T-helper 1 cell (primary cell): ENCODE data around the gene EBI3.
"Not testable (repeated sequence)": the region's sequence is repeated elsewhere in the genome, so short reads cannot be mapped to it uniquely, and the experiment has no call there.

Experiments
- DNase-seq, 5 donors: peaks; one replicate each; pipeline ENCODE4 v3.0.0-alpha.2; 2012 to 2020
- total RNA-seq, 4 donors: gene quantifications; one replicate each; lab custom pipeline; 2026; lab: John Stamatoyannopoulos, UW

The EBI3 gene
- total RNA-seq, result 0 reads per million in 4 donors

DNA sequence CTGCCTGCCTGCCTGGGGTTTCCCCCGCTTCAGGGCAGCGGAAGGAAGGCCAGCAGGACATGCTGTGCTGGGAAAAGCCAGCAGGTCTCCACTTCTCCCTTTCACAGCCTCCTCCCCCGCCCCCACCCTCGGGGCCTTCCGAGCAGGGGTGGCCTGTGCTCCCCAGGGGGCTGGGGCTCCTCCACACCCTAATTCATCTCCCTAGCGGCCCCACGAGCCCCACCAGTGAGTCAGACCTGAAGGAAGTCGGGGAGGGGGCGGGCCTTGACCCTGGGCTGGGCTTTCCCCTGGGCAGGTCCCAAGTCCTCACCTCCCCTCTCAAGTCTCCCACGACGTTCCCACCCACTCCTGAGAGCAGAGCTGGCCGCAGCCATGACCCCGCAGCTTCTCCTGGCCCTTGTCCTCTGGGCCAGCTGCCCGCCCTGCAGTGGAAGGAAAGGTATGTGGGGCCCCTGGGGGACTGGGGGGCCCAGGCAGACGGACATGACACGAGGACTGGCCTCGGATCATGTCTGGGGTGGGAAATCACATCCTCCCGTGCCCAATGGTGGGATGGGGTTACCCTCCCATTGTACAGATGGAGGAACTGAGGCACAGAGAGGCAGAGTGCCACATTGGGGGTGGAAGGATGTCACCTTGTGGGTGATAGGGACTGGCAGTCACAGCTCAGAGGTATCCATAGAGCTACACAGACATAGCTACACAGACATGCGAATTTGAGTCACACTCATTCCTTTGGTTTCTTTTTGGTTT, at the start of gene EBI3:
EBI3 (plus strand) TSS at position 345 of the 753 bp plus-strand sequence; CDS start at position 373, 28 bp downstream.
- DNase-seq, result peak in 1 of 5 donors; percentile 43

DNA sequence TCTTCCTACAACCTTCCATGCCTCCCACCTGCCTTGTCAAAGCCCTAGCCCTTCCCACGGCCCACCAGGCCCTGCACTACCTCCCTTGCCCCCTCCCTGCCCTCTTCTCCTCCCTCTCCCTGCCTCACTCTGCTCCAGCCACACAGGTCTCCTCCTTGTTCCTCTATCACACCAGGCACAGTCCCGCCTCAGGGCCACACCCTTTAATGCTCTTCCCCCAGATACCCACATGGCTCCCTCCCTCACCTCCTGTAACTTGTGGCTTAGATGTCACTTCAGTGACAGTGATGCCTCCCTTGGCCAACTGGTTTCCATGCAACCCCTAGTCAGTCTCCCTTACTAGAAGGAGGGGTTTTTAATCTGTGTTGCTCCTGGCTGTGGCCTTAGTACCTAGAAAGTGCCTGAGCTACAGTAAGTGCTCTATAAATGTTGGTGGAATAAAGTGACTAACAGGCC, 48.2 kb upstream of the EBI3 start:
- no peak for DNase-seq

DNA sequence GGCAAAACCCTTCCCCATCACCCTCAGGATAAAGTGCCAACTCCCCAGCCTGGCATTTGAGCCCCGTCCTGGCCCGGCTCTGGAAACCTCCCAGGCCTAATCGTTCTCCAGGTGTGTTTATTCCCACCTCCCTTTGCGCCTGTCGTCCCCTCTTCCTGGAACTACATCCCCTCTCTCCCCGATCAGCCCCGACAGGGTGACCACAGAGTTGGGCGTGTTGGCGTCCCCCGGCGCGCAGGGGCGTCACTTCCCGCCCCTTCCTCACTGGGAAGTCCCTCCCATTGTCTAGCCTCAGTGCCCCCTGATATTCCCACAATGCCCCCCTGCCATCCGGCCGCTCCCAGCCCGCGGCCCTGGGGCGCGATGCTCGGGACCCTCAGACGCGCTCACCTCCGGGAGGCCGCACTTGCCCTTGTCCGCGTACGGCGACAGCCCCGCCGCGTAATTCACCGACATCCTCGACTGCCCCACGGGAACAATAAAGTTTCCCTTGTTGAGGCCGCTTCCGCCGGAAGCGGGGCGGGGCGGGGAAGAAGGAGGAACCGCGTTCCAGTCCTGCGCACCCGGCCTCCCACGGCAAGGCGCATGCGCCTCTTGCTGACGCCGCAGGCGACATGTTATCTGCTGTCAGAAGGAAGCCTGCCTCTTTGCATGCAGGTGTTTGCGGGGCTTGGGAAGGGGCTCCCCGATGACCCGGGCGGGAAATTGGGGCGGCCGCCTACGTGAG, 47.1 kb upstream of the EBI3 start, which contains the start of the genes ANKRD24 and SIRT6:
ANKRD24 (plus strand) TSS at position 606 of the 727 bp plus-strand sequence. CDS start 3,737 bp downstream, outside the sequence.
SIRT6 (minus strand) TSS at position 480 of the 727 bp plus-strand sequence; CDS start at position 456, 24 bp downstream.
- peak; percentile 94 to 97 (median 95) for DNase-seq

DNA sequence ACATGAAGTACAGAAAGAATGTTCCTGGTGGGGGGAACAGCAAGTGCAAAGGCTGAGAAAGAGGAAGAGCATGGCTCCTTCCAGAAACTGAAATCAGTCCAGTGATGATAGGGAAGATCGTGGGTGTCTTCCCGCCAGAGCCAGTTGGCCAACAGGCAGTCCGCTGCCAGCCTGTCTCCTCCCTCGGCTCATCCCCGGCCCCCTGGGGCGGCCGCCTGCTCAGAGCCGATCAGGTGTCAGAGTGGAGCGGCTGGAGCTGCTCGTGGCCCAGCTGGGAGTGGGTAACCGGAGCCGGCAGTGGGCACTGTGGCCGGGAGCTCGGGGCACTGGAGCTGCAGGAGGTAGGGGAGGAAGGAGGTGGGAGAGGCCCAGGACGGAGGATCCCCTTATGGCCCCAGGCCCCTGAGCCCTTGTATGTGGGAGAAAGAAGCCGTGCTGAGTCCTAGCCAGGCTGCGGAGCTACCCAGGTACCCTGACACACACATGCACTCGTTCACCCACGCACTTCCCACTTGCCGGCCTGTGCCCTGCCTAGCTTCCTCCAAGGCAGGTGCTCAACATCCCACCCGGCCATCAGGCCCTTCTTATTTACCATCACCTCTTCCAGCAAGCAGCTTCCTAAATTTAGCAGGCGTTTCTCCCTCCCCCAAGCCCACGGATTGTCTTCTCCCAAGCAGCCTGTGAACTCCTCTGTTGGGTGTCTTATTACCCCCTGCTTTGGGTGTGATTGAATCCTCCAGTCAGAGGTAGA, 45.2 kb upstream of the EBI3 start:
- DNase-seq, result no peak

DNA sequence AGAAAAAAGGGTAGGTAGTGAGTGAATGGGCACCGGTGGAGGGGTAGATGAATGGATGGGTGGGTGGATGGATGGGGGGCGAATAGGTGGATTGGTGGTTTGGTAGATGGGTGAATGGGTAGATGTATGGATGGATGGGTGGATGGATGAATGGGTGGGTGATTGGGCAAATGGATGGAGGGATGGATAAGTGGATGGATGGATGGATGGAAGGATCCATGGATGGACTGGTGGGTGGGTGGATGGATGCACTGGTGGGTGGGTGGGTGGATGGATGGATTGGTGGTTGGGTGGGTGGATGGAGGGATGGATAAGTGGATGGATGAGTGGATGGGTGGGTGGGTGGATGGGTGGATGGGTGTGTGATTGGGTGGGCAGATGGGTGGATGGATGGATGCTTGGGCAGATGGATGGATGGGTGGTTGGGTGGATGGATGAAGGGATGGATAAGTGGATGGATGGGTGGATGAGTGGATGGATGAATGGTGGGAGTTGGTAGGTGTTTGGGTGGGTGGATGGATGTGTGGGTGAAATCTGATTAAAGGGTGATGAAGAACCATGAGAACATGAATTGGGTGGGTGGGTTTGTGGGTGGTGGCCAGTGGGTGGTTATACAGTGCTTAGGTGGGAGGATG, 44.5 kb upstream of the EBI3 start:
- no peak for DNase-seq

DNA sequence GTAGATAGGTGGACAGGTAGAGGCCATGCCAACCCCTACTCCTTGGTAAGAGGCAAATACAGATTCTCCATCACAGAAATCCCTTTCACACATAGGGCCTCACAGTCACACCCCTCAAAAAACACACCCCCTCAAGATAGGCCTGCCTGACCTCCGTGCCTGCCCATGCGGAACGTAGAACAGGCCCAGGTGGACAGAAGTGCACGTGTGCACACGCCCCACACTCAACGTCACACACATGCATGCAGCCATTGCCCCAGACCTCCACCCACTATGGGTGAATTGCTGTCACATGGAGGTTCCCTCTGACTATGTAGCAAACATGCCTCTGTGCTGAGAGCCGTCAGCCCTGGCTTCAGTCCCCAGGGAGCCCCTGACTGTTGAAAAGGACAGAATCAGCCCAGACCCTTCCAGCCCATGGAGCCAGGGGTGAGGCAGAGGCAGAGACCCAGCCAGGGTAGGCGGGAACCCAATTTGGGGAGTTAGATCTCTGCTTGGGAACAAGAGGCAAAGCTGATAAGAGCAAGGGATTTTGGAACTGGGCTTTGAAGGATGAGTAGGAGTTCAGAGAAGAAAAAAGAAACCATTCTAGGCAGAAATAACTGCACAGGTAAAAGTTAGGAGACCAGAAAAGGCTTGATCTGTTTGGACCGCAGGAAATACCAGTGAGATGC, 43.8 kb upstream of the EBI3 start:
- no peak for DNase-seq

DNA sequence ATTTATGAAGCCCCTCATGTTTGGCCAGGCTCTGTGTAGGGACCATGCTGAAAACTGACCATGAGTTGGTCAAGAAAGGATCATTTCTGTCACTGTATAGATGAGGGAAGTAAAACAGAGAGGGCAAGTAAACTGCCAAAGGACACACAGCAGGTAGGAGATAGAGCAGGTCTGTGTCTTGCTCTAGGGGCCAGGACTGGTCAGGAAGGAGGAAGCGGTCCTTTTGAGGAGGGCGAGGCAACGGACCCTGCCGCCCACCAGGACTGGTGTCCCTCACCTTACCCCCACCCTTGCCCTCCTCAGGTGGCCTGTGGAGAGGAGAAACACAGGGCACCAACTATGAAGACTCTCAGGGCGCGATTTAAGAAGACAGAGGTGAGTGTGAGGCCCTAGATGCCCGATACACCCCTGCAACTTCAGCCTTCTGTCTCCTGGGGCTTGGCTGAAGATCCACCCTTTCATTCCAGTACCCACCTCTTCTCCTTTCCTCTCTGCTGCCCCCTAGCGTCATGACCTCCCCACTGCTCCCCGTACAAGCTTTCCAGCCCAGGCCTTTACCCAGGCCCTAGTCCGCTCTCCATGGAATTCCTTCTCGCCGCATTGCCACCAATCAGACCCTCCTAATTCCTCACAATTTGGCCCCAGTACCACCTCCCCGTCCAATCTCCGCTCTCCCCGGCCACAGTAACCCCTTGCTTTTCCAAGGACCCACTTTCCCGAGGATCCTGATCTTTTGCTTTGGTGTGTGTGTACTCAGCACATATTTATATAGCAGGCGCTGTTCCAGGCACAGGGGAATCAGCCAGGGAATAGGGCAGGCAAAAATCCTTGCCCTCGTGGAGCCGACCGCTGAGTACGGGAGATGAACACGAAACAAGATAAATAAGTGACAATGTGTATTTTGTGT, 43.0 kb upstream of the EBI3 start:
- DNase-seq, result peak; percentile 24 to 76 (median 62)

DNA sequence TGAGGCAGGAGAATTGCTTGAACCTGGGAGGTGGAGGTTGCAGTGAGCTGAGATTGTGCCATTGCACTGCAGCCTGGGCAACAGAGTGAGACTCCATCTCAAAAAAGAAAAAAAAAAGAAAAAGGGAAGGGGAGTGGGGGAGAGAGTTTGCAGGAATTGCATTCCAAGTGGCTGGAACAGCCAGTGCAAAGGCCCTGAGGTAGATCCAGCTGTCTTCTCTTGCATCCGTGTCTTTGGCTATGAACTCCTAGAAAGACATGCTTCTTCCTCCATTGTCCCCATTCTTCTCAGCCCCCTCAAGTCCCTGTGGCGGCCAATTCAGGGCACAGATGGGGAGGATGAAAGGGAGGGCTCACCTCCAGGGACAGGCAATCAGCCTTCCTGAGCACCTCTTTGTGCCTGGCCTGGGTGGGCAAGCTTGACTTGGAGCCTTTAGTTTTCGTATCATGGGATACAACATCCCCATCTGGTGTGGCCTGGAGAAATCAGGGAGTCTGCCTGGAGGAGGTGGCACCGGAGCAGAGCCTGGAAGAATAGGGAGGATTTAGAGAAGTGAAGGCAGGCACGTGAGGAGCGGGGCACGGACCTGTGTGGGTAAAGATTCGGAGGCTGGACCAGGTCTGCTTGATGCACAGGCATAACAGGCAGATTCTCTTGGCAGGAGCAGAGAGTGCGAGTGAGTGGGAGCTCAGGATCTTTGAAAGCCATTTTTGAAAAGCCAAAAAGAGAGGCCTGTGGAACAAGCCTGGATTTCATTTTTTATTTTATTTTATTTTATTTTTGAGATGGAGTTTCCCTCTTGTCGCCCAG, 41.8 kb upstream of the EBI3 start:
- no peak for DNase-seq

DNA sequence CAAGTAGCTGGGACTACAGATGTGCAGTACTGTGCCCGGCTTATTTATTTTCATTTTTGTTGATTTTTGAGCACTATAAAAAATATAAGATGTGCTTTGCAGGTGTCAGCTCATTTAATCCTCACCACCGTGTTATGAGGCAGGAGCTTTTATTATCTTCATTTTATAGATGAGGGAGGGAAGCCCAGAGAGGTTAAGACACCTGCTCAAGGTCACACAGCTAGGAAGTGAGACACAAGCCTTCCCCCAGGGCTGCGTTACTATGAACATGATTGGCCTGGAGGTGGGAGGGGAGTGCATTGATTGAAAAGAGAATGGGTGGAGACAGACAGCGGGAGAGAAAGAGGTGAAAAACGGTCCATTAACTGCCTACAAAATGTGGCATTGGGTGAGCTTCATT, 39.7 kb upstream of the EBI3 start:
- DNase-seq, result no peak

DNA sequence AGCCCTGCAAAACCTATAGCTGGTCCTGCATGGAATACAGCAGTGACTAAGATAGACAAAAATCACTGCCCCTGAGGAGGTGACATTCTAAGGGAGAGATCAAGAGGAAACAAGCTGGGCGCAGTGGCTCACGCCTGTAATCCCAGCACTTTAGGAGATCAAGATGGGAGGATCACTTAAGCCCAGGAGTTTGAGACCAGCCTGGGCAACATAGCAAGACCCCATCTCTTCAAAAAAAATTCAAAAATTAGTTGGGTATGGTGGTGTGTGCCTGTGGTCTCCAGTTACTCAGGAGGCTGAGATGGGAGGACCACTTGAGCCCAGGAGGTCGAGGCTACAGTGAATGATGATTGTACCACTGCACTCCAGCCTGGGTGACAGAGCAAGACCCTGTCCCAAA, 36.8 kb upstream of the EBI3 start:
- DNase-seq, result not testable (repeated sequence)

DNA sequence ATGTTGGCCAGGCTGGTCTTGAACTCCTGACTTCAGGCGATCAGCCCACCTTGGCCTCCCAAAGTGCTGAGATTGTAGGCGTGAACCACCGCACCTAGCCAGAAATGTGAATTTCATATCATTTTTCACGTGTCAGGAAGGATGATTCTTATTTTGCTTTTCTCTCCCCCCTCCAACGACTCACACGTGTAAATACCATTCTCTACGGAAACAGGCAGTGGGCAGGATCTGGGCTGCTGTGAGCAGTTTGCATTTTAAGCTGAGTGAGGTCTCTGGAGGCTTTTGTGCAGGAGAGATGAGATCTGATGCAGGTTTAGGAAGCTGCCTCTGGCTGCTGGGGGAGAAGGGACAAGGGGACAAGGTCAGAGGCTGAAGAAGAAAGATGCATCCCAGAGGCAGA, 35.0 kb upstream of the EBI3 start:
- no peak for DNase-seq

DNA sequence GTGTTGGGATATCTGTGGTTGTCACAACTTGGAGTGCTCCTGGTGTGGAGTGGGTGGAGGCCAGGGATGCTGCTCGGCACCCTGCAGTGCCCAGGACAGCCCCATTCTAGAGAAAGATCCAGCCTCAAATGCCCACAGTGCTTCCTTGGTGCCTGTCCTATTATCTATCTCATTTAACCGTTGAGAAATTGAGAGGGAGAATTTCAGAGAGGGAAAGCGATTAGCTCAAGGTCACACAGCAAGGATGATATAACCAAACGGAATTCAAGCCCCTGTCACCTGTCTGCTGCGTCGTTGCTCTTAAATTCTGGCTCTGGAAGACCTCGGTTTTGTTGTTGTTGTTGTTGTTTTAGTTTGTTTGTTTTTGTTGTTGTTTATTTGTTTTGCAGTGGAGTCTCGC, 33.3 kb upstream of the EBI3 start:
- no peak for DNase-seq

DNA sequence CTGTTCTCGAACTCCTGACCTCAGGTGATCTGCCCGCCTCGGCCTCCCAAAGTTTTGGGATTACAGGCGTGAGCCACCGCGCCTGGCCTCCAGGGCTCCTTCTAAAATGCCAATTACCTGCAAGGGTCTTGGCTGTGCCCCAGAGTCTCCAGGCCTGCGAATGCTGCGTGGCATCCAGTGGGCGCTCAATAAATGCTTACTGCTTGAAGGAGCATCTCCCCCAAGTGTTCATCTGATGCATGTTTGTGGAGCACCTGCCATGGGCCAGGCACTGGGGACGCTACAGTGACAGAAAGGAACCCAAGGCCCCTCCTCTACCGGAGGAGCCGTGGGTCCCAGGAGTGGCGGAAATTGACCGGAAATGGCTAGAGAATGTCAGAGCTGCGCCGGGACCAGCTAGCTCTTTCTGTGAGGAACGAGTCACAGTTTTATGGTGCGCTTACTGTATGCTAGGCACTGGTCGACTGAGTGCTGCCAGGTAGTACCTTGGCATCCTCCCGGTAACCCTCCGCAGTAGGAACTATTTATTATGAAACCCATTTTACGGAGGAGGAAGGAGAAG, 32.7 kb upstream of the EBI3 start:
- no peak for DNase-seq

DNA sequence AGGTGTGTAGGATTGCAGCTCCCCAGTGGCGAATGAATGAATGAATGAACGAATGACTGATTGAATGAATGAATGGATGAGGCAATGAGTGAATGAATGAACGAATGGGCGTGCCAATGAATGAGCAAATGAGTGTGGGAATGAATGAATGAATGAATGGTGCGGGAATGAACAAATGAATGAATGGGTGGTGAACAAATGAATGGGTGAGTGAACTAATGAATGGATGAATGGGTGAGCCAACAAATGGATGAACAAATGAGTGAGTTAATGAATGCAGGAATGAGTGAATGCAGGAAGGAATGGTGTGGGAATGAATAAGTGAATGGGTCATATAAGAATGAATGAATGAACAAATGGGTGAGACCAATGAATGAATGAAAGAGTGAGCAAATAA, 32.1 kb upstream of the EBI3 start:
- DNase-seq, result no peak

DNA sequence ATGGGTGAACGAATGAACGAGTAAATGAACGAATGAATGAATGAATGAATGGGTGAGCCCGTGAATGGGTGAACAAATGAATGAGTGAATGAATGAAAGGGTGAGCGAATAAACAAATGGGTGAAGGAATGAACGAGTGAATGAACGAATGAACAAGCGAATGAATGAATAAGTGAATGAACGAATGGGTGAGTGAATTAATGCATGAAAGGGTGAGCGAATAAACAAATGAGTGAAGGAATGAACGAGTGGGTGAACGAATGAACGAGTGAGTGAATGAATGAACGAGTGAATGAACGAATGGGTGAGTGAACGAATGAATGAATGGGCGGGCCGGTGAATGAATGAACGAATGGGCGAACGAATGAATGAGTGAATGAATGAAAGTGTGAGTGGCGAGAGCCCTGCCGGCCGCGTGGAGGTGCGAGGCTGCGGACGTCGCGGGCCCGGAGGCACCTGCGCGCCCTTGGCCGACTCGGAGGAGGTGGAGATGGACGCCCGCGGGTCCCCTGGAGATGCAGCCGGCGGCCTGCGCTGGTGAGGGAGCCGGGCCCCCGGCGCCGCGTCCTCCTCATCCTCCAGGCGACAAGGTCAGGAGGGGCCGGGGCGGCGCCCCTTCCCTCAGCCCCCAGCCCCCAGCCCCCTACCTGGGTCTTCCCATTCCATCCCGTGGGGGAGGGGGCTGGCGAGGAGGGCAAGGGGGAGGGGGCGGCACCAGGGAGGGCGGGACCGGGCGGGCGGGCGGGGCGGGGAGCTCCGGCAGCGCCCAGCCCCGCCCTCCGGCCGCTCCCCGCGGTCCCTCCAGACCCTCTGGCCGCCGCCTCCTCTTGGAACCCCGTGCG, 31.5 kb upstream of the EBI3 start:
- DNase-seq, result no peak

DNA sequence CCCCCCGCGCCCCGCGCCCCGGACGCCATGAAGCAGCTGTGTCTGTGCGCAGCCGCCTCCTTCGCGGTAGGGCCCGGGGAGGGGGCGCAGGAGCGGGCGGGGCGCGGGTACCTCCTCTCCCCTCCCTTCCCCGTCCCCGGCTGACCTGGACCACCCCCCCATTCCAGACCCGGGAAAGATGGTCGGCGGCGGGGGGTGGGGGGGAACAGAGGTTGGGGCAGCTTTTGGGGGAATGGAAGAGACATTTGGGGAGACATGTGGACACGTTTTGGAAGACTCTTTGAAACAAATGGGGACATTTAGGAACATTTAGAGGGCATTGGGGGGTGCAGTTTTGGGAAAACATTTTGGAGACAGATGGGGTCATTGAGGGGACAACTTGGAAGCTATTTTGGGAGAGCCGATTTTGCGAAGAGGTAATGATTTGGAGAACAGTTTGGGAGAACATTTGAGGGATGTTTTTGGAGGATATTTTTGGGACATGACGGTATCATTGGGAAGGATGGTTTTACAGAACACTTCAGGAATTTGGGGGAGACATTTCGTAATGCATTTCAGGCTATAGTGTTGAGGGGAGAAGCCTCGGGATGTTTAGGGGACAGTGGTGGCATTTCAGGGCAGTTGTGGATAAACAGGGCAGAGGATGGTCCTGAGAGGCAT, 30.7 kb upstream of the EBI3 start:
- no peak for DNase-seq

DNA sequence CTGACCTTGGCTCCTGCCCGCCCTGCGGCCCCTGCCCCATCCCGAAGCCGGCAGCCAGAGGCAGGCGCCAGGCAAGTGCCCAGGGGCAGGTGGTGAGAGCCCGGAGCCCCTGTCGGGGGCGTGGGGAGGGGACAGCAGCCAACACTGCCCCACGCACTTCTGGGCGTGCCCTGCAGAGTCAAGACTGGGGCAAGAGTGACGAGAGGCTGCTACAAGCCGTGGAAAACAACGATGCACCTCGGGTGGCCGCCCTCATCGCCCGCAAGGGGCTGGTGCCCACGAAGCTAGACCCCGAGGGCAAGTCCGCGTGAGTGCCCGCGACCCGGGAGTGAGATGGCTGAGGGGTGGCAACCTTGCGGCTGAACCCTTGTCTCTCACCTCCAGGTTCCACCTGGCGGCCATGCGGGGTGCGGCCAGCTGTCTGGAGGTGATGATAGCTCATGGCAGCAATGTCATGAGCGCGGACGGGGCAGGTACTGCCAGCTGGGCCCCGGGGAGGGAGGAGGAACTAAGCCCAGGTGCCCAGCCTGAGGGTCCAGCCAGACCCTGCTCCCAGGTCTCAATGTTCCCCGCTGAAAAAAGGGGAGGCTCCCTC, 29.5 kb upstream of the EBI3 start:
- DNase-seq, result no peak
